Sigmoid colon (tissue), 4 donors: ENCODE results near the gene KCNIP4.

ENCODE experiments used
- EP300 ChIP-seq, 4 donors: sonication (generic); formaldehyde crosslinking; IDR thresholded peaks; one replicate each; pipeline ENCODE4 v1.6.1; 2017; ENCODE audit warnings: antibody characterized with exemption in 4 of 4
- TF ChIP-seq, protein P1 (sequence below), 4 experiments: fragments of 450-650 bp in 3 of 4; fragments of 200-600 bp in 1 of 4; IDR thresholded peaks; one replicate each; pipeline ENCODE4 v1.5.1; 2016 to 2019; ENCODE audit warnings: antibody characterized with exemption in 4 of 4, mild to moderate bottlenecking in 3 of 4, moderate library complexity in 2 of 4

DNA sequence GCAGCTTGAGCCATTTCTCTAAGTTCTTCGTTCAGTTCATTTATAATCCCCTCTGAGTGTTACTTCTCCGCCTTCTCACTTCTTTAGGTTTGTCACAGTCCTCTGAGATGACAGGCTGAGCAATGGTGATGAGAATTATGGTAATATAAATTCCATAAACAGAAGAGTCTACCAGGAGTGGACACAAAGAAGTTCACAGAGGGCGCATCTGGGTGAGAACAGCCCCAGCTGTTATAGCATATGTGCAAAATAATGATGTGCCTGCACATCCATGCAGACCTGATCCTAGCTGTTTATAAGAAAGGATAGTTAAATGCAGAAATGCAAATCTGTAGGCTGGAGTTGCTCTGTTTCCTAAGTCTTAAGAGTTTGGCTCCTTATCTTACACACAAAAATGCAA is 377.5 kb downstream of the KCNIP4 start:
- TF ChIP-seq, protein P1, sequence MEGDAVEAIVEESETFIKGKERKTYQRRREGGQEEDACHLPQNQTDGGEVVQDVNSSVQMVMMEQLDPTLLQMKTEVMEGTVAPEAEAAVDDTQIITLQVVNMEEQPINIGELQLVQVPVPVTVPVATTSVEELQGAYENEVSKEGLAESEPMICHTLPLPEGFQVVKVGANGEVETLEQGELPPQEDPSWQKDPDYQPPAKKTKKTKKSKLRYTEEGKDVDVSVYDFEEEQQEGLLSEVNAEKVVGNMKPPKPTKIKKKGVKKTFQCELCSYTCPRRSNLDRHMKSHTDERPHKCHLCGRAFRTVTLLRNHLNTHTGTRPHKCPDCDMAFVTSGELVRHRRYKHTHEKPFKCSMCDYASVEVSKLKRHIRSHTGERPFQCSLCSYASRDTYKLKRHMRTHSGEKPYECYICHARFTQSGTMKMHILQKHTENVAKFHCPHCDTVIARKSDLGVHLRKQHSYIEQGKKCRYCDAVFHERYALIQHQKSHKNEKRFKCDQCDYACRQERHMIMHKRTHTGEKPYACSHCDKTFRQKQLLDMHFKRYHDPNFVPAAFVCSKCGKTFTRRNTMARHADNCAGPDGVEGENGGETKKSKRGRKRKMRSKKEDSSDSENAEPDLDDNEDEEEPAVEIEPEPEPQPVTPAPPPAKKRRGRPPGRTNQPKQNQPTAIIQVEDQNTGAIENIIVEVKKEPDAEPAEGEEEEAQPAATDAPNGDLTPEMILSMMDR (IDR thresholded peaks at IDR 0.05) = no peak
- no peak for TF ChIP-seq EP300 (IDR thresholded peaks at IDR 0.05)
